ENCODE results near the gene PDLIM3.

Gene PDLIM3

GRCh38 chr4:185471235-185472102 is 63.8 kb downstream of the PDLIM3 start, which contains the start of gene CCDC110:
CCDC110 (minus strand) TSS chr4:185471733; CDS start chr4:185471683, 50 bp downstream.
- peak; percentile 77 for DNase-seq (ENCODE audit: low read depth)

- DNase-seq (ENCODE audit: low read depth), result no peak
These were observed 64.7 kb downstream of the PDLIM3 start for GRCh38 chr4:185470501-185471195.

- no peak for DNase-seq (ENCODE audit: low read depth)
These were observed 65.6 kb downstream of the PDLIM3 start for GRCh38 chr4:185469580-185470154.

GRCh38 chr4:185468999-185469398 is 66.3 kb downstream of the PDLIM3 start:
- DNase-seq (ENCODE audit: low read depth), result no peak

- no peak for DNase-seq (ENCODE audit: low read depth)
These were observed 67.3 kb downstream of the PDLIM3 start for GRCh38 chr4:185467991-185468390.

GRCh38 chr4:185467101-185467500 is 68.2 kb downstream of the PDLIM3 start:
- no peak for DNase-seq (ENCODE audit: low read depth)

GRCh38 chr4:185465707-185466106 is 69.6 kb downstream of the PDLIM3 start:
- no peak for DNase-seq (ENCODE audit: low read depth)

GRCh38 chr4:185464887-185465286 is 70.4 kb downstream of the PDLIM3 start:
- DNase-seq (ENCODE audit: low read depth), result no peak

- DNase-seq (ENCODE audit: low read depth), result no peak
These were observed 71.1 kb downstream of the PDLIM3 start for GRCh38 chr4:185464183-185464582.

- DNase-seq (ENCODE audit: low read depth), result no peak
These were observed 71.8 kb downstream of the PDLIM3 start for GRCh38 chr4:185463541-185463940.

GRCh38 chr4:185461565-185461964 is 73.7 kb downstream of the PDLIM3 start:
- no peak for DNase-seq (ENCODE audit: low read depth)

GRCh38 chr4:185457136-185457535 is 78.2 kb downstream of the PDLIM3 start:
- DNase-seq (ENCODE audit: low read depth), result no peak

- no peak for DNase-seq (ENCODE audit: low read depth)
These were observed 79.2 kb downstream of the PDLIM3 start for GRCh38 chr4:185456131-185456530.
